Stimulated activated CD8-positive, alpha-beta memory T cell treated with anti-CD3 and anti-CD28 coated beads, Interleukin-12 subunit alpha, Interleukin-12 subunit beta, amount 100 ng/mL, for 4 hours (primary cell): ENCODE measurements around the gene FBXL16.

Source experiments
- DNase-seq: peaks from one replicate; pipeline ENCODE4 v3.0.0-alpha.2; 2020; ENCODE audit warnings: low read depth

FBXL16 gene

DNA sequence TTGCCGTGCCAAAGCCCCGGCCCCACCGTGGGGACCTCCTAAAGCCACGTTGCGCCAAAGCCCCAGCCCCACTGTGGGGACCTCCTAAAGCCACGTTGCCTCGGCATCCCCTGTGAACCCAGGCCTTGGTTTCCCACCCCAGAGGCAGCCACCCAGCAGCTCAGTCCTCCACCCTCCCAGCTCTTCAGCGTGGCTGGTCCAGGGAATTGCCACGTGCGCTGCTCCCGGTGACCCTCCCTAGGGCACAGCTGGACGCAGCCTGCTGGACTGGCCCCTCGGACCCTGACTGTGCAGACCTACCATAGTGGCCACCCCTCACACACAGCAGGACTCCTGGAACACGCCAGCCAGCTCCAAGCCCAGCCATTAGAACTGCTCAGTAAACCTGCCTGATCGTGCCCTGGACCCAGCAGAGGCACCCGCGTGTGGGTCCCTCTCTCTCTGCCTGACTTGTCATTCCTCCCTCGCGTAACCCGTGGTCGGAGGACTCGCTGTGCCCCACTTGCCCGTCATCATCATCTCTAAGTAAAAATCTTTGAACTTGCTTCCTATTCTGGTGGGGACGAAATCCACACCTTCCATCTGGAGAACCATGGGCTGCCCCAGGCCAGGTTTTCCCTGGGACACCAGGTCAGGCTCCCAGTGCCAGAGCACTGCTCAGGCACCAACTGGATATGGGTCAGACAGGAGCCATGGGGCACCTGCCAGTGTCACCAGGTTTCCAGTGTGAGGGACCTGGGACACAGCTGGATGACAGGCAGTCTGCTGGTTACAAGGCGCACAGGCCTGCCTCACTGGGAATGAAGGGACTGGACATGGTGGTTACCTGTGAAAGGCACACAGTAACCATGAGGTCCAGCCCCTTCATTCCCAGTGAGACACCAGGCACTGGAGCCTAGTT, 29.6 kb upstream of the FBXL16 start:
- no peak for DNase-seq

DNA sequence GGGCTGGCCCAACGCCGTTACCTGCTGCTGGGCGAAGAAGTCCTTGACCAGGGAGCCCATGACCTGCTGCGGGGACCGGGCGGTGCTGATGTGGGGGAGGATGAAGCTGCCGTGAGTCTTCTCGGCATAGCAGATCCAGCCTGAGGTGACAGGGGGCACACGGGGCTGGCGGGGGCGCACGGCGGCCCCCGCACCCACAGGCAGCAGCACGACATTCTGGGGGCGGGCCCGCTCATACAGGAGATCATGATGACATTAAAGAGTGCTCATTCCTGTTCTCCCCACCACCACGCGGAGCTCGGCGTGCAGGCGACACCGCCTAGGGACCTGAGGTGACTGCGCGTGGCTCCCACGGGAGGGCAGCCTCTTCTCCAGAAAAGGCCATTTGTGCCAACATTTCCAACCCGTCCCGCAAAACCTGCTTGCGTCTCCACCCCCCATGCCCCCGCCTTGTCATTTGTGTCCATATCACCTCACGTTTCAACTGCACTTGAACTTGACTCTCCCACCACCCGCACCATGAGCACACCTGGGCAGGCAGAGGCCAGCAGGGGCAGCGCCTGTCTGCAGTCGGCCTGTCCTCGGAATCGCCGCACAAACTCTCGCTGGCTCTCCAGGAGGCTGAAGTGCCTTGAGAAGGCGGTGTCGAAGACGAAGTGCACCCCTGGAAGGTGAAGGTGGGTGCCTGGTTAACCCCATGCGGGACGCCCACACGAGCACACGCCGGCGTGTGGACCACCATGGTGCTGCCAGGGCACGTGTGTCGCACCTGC, 28.8 kb upstream of the FBXL16 start:
- no peak for DNase-seq

DNA sequence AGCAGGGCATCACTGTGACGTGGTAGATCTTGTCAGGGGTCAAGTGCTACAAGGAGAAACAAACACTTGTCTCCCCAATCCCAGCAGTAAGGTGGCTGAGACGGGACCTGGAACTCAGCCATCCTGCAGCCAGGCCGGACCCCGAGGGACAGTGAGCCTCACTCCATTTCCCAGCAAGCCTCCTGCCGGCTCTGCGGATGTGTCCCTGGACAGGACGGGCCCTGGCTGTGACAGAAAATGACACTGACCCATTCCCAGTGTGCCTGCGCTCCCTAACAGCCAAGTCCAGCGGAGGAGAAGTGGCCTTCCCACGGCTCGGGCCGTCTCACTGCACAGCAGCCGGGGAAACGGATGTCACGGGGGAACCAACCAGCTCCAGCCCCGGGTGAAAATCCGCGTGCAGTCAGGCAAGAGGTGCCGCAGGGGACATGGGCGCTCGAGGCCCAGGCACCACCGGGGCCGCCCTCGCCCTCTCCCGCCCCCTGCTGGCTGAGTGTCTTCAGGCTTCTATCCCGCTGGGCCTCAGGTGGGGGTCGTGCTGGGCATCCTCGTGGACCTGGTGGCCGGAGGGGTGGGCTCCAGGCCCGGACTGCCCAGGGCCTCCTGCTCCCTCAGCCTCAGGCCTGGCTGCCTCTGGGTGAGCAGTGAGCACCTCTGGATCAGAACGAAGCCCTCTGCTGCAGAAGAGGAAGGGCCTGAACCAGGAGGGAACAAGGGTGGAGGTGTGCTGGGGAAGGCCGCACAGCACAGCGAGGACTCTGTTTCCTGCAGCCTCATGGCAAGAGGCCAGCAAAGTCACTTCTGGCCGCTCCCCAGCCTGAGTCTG, 28.0 kb upstream of the FBXL16 start:
- no peak for DNase-seq

DNA sequence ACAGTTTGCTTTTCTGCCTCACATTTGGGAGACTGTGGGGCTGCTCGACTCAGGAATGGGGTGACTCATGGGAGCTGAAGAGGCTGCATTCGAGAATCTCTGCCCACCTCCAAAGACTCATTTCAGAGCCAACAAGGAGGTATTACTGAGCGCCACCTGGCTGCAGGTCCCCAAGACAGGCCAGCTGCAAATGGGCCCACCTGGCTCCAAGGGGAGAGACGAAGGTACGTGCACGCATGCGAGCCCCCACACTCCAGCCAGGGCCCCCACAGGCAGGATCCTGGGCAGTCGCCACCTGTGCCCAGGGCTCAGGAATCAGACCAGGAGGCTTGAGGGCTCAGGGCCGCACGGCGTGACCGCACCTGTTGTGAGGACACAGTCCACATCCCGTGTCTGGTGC, 27.3 kb upstream of the FBXL16 start:
- no peak for DNase-seq

DNA sequence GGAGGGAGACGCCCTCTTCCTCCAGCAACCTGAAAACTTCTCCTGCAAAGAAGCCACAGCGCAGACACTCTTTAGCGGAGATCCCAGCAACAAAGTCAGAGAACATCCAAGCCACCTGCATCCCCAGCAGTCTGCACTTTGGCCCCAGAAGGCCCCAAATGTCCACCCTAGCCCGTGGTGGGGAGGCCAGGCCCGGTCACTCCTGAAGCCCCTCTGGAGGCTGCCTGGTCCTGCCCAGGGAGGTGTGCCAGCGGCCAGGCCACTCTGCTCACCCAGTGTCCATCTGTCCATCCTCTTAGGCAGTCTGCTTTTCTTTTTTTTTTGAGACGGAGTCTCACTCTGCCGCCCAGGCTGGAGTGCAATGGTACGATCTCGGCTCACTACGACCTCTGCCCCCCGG, 26.7 kb upstream of the FBXL16 start:
- DNase-seq, result no peak

DNA sequence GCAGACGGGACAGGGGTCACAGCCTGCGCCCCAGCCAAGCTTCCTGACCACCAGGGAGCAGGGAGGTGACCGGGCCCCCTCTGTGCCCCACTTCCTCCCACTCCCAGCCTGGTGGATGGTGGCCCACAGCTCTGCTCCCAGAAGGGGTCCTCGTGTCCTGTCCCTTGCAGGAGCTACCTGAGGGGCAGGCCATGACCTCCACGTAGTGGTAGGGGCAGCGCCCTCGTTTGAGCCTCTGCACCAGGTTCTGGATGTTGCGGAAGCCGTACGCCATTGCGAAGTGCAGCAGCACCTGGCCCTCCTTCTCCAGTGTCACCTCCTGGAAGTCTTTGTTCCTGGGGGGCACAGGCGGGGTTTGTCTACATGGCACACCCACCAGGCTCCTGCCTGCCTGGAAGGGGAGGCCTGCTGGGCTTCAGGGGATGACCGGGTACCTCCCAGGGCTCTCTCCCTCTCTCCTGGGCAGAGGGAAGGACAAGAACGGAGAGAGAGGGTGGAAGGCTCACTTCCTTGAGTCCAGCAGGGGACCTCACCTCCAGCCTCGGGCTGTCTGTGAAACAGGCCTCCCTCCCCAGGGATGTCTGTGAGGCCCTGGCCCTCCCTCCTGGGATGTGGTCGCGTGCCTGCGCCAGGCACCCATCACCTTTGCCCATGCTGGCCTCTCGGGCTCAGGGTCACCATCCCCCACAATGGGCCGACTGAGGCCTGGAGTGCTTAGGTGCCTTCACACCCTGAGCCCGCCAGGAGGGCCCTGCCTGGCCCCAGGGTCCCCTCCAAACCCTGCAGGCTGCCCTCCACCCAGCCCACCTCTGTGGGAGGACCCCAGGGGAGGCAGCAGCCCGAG, 25.3 kb upstream of the FBXL16 start:
- DNase-seq, result no peak

DNA sequence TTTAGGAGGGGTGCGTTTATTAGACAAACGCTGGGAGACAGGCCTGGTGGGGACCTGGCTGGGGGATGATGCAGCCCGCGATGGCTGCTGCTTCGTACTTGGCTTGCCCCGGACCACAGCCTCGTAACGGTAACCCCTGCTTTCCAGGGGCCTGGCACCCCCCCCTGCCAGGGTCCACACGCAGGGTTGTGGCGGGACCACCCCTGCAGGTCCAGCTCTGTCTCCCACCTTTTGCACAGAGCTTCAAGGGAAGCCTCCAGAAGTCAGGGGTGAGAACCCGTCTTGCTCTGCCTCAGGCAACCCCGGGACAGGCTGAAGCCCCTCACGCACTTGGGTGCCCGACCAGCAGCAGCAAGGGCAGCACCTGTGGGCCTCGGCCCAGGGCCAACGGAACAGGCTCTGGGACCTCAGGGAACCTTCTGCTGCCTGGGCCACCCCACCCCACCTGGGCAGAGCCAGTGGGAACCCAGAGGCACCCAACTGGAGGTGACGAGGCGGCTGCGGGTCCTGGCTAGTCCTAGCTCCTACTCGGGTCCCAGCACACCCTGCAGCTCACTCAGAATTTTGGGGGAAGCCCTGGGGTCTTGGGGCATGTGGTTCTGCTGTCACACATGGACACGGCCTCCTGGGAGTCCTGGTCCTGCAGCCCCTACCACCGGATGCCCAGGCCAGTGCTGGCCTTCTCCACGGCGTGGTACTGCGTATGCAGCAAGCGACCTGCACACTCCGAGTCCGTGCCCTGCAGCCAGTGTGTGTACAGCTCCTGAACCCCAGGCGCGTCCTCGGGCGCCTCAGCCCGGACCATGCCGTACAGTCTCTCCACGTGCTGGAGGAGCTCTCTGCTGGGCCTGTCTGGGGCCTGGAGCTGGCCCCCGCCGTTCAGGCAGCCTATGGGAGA, 24.4 kb upstream of the FBXL16 start:
- DNase-seq, result no peak

DNA sequence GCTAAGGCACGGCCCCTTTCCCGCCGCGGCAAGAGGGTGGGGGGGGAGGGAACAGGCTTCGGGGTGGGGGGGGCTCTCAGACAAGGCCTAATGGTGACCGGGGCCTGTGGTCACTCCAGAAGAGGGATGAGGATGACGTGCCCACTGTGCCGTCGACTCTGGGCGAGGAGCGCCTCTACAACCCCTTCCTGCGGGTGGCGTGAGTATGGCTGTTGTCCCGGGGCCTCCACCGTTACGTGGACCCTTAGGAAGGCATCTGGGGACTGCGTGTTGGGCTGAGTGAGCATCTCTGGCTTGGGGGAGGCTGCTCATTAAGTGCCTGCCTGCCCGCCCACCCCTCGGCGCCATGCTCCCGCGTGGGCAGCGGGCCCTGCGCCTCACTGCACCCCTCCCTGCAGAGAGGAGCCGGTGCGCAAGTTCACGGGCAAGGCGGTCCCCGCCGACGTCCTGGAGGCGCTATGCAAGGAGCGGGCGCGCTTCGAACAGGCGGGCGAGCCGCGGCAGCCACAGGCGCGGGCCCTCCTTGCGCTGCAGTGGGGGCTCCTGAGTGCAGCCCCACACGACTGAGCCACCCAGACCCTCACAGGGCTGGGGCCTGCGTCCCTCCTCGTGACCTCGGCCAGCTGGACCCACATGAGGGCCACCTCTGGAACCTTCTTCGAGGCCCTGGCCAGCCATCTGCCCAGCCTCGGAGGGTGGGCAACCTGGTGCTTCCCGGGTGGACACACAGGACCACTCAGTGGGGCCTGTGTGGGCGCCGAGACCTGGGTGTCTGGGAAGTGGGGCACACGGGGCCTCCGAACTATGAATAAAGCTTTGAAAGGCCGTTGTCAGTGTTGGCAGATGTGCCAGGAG, 23.5 kb upstream of the FBXL16 start:
- DNase-seq, result no peak

DNA sequence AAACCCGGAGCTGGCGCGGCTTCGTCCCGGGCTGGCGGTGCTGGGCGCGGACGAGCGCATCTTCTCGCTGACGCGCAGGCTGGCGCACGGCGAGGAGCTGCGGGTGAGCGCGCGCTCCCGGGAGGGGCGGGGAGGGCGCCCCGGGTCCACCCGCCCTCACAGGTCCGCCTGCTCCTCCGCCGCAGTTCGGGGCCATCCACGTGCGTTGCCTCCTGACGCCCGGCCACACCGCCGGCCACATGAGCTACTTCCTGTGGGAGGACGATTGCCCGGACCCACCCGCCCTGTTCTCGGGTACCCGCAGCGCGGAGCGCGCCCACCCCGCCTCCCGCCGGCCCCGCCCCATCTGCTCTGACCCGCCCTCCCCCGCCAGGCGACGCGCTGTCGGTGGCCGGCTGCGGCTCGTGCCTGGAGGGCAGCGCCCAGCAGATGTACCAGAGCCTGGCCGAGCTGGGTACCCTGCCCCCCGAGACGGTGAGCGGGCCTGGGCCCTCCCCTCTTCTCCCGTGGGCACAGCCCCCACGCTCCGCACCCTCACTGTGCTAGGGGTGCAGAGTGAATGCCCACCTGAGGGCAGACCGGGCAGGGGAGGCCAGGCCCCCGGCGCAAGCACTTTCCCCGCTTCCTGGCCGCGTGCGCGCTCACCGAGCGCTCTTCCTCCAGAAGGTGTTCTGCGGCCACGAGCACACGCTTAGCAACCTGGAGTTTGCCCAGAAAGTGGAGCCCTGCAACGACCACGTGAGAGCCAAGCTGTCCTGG, 22.7 kb upstream of the FBXL16 start:
- peak; percentile 53 for DNase-seq

DNA sequence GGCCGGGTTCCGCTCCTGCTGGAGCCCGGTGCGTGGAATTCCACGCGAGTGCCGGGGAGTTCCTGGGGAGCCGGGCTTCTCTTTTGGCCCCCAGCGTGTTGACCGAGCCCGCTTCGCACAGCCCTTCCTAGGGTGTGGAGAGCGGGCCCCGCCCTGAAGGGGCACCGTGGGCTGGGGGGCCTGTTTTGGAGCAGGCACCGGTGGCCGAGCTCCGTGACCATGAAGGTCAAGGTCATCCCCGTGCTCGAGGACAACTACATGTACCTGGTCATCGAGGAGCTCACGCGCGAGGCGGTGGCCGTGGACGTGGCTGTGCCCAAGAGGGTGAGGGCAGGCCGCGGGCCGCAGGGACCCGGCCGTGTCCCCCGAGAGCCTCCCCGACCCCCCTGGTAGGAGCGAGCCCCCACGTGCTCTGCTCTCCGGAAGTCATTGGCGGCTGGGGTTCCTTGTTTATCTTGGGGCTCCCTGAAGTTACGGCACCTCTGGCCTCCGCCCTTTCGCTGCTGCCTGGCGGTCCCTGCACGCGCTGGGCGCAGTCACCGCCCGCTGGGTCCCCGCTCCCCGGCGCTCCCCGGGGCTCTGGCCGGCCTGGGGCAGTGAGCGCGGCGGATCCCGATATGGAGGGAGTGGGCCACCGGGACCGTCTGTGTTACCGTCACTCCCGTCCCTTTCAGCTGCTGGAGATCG, 21.8 kb upstream of the FBXL16 start:
- no peak for DNase-seq

DNA sequence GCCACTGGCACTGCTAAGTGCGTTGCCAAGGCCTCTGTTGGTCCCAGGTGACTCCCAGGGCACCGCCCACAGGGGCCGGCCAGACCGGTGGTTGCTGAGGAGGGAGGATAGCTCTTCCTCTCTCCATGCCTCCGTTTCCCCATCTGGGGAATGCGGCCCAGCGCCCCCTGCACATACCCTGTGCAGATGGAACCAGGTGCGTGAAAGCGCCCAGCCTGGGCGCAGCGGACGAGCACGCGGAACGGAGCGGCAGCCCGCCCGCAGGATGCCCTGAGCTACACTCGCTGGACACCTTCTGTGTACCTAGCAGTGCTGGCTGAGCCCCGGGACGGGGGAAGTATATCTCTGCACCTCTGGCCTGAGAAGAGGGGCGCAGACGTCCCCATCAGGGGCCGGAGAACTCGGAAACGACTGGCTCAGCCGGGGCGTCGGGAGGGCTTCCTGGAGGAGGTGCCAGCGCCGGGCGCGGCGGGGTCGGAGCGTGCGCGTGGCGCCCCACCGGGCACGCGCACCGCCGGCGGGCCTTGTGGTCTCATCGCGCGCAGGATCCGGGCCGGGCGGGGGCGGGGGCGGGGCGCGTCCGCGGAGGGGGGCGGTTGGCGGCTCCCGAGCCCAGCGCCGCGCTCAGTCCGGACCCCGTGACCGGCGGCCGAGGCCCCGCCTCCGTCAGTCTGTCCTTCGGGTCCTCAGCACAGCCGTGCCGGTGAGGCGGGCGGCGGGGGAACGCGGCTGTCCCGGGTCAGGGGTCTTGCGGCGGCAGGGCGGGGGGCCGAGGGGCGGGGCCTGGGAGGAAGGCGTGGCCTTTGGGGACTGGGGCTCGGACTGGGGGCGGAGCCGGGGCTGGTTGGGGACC, 21.1 kb upstream of the FBXL16 start, which contains the start of the genes CCDC78 and HAGHL:
TSS of gene CCDC78 (minus strand) at position 6 of the 853 bp plus-strand sequence. CDS start 76 bp downstream, outside the sequence.
TSS of gene HAGHL (plus strand) at position 669 of the 853 bp plus-strand sequence. CDS start 404 bp downstream, outside the sequence.
- DNase-seq, result peak; percentile 56

DNA sequence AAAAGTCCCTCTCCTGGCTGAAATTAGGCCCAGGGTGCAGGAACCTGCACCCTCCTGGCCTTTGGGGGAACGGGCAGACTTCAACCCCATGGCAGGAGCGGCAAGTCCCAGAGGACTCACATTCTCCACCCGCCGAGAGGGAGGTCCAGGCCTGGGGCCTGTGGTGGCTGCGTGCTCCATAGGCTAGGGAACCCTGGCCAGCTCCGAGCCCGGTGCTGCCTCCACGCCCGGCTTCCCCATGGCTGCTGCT, 20.5 kb upstream of the FBXL16 start:
- no peak for DNase-seq

DNA sequence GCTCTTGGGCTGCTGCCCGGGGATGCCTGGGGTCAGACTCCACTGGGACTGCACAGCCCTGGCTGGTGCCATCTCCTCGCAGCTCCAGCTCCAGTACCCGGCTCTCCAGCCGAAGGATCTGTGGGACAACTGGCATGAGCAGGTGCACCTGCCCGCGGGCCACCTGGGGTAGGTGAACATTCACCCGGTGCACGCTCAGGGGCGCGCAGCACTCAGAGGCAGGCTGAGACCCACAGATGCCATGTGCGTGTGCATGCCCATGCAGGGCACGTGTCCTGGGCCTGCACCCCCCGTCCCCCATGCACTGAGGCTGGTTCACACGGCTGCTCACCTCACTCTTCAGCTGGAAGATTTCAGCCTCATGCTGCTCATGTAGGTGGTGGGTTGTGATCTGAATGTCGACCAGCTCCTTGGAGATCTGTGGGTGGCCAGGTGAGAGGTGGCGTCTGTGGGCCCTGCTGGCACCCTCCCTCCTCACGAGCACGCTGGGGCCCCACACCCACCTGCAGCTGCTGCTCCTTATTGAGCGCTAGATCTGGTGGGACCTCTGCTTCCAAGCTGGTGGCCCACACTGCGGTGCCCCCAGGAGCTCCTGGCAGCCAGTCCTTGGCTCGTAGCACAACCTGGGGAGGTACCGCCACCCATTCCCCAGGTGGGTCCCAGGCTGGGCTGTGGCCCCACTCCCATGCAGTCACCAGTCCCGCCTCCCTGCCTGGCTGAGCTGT, 20.0 kb upstream of the FBXL16 start:
- DNase-seq, result no peak

DNA sequence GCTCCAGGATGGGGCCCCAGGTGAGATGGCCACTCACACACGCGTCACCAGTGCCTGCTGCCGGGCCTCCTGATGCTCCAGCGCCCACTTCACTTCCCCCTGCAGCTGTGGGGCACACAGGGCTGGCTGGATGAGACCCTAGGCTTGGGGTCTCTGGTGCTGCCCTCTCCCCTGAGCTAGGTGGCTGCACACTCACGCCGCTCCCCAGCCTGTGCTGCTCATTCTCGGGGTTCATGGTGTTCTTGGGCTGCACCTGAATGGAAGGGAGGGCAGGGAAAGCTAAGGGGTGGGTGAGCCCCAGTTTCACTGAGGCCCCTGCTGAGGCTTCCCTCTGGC, 19.4 kb upstream of the FBXL16 start:
- DNase-seq, result no peak

DNA sequence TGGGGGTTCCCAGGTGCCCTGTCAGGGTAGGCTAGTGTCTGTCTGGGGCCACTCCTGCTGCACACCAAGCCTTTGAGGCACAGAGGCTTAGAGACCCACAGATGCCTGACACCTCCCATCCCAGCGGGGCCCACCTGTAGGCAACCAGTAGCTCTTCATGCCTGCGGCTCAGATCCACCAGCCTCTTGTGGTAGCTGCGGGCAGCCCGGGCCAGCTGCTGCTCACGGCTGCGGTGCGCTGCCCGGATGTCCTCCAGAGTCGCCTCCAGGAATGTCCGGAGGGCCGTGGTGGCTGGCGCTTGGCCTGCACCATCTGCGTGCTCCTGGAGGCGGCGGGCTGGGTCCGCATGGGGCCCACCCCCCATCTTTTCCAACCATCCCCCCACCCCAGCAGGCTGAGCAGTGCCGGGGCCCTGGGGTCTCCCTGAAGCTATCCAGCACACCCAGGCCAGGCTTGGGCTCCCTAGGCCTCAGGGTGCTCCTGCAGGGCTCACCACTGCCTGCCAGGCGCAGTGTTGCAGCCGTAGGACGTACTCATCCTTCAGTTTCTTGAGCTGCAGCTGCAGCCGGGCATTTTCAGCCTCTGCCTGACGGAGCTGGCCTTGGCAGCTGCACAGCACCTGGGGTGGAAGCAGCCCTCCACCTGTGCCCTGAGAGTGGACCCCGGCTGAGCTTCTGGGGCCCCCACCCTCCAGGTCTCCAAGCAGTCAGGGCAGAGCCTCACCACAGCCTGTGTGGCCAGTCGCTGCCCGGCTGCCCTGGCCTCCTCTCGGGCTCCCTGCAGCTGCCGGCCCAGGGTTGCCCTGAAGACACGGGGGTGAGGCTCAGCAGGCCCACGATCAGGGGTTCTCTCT, 18.8 kb upstream of the FBXL16 start:
- no peak for DNase-seq

DNA sequence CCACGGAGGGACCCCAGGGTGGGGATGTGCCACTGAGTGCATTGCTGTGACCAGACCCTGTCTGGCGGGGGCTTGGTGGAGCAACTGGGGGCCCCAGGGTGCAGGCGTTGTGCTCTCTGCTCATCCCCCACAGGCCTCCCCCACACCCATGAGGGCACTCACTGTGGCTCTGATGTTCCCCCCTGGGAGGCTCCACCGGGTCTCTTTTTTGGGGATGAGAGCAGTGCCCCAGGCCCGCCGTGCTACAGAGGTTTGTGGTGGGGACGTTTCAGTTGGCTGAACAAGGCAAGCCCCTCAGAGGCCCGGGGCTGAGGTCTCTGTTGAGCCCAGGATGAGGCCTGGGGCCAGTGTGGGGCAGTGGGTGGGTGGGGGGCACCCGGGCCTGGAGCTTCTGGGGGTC, 18.1 kb upstream of the FBXL16 start:
- no peak for DNase-seq
